ENCODE data around the gene KCNIP4. TPM values are rescaled to one million over a fixed set of nuclear protein-coding genes. Genes with fewer than 3 reads are reported as not detected.

The KCNIP4 gene
- total and polyA plus RNA-seq, 2 donors (not counting 1 experiment from before 2014, with no cell fraction given): not detected

DNA sequence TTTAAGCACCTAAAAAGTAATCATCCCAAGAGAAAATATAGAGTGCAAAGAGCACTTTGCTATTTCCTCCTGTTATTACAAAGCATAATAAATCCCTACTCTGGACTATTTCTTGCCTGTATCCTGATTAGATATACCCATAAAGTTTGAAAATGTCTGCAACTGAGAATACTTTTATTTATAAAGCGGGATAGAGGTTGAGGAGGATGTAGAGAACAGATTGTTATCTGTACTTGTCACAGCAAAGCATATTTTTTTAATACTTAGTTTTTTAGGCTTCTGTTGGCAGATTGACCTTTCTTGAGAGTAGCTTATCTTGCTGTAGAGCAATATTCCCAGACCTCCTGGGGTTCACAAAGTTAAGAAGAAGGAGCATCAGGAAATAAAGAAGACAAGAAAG, 396.1 kb downstream of the KCNIP4 start:
- Mint-ChIP-seq H3K4me1 (no peaks in the 10 kb centered on the region), H3K4me3 (no peak overlapping the region), H3K27me3 (no peaks in the 10 kb centered on the region), H3K9me3 (ENCODE audit: insufficient read depth) (no peaks in the 10 kb centered on the region), H3K27ac (no peak overlapping the region)
- DNase-seq: no peak
- H3K4me2 ChIP-seq (replicated peaks; ENCODE audit: low read depth, low read length, poor library complexity, severe bottlenecking): no peak overlapping the region
- POLR2A ChIA-PET: no interaction called here
- H3K9ac ChIP-seq (ENCODE audit: low read length): no peak overlapping the region
- H3K27me3 ChIP-seq (replicated peaks in 1 of 4; ENCODE audit: control extremely low read depth in 1 of 4, control insufficient read depth in 3 of 4, insufficient read depth in 4 of 4, low read length in 3 of 4): no peaks in the 10 kb centered on the region
- H3K9me3 ChIP-seq (ENCODE audit: control extremely low read depth in 1 of 3, control insufficient read depth in 2 of 3, insufficient read depth in 1 of 3, low read length in 2 of 3): no peaks in the 10 kb centered on the region
- no CpG with 5 or more reads among the region's 1 CpG for WGBS (ENCODE audit: insufficient coverage)
- CTCF ChIA-PET: no interaction called here
- H4K20me1 ChIP-seq (ENCODE audit: control insufficient read depth, insufficient read depth, low read length, poor library complexity, severe bottlenecking): no peaks in the 10 kb centered on the region
- no peaks in the 10 kb centered on the region for H3K36me3 ChIP-seq (replicated peaks in 1 of 2; ENCODE audit: control extremely low read depth in 1 of 2, control insufficient read depth in 1 of 2, extremely low read depth in 1 of 2, insufficient read depth in 2 of 2, low read length in 1 of 2)
- no peaks in the 10 kb centered on the region for H3K79me2 ChIP-seq (ENCODE audit: control insufficient read depth, insufficient read depth, low read length)
- H3K4me3 ChIP-seq (ENCODE audit: control extremely low read depth in 1 of 5, extremely low read depth in 1 of 5, insufficient read depth in 1 of 5, low read depth in 2 of 5, low read length in 4 of 5): no peak overlapping the region
- no peak overlapping the region for H3K27ac ChIP-seq (ENCODE audit: low read length in 2 of 2)
- no peak for ATAC-seq (ENCODE audit: low read depth)
- intact Hi-C loops (cut with micrococcal nuclease): no loop called here
- H2AFZ ChIP-seq (ENCODE audit: insufficient read depth, low read depth, low read length, poor library complexity, severe bottlenecking): no peak overlapping the region
- H3K4me1 ChIP-seq (ENCODE audit: control insufficient read depth in 2 of 2, insufficient read depth in 2 of 2, low read length in 2 of 2): no peaks in the 10 kb centered on the region
- TF ChIP-seq, protein P1, sequence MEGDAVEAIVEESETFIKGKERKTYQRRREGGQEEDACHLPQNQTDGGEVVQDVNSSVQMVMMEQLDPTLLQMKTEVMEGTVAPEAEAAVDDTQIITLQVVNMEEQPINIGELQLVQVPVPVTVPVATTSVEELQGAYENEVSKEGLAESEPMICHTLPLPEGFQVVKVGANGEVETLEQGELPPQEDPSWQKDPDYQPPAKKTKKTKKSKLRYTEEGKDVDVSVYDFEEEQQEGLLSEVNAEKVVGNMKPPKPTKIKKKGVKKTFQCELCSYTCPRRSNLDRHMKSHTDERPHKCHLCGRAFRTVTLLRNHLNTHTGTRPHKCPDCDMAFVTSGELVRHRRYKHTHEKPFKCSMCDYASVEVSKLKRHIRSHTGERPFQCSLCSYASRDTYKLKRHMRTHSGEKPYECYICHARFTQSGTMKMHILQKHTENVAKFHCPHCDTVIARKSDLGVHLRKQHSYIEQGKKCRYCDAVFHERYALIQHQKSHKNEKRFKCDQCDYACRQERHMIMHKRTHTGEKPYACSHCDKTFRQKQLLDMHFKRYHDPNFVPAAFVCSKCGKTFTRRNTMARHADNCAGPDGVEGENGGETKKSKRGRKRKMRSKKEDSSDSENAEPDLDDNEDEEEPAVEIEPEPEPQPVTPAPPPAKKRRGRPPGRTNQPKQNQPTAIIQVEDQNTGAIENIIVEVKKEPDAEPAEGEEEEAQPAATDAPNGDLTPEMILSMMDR (IDR thresholded peaks at IDR 0.05): no peak

DNA sequence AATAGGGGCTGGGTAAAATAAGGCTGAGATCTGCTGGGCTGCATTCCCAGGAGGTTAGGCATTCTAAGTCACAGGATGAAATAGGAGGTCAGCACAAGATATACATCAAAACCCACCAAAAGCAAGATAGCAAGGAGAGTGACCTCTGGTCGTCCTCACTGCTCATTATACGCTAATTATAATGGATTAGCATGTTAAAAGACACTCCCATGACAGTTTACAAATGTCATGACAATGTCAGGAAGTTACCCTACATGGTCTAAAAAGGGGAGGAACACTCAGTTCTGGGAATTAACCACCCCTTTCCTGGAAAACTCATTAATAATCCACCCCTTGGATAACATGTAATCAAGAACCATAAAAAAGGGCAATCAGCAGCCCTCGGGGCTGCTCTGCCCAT, 403.6 kb downstream of the KCNIP4 start:
- no peak for ATAC-seq (ENCODE audit: low read depth)
- H3K27ac Mint-ChIP-seq: no peak overlapping the region
- Histone ChIP-seq H3K4me3 (ENCODE audit: control extremely low read depth in 1 of 5, extremely low read depth in 1 of 5, insufficient read depth in 1 of 5, low read depth in 2 of 5, low read length in 4 of 5) (no peak overlapping the region), H3K4me2 (replicated peaks; ENCODE audit: low read depth, low read length, poor library complexity, severe bottlenecking) (no peak overlapping the region), H3K4me1 (ENCODE audit: control insufficient read depth in 2 of 2, insufficient read depth in 2 of 2, low read length in 2 of 2) (no peaks in the 10 kb centered on the region), H3K27ac (ENCODE audit: low read length in 2 of 2) (no peak overlapping the region), H3K9ac (ENCODE audit: low read length) (no peak overlapping the region), H3K9me3 (ENCODE audit: control extremely low read depth in 1 of 3, control insufficient read depth in 2 of 3, insufficient read depth in 1 of 3, low read length in 2 of 3) (no peaks in the 10 kb centered on the region), H2AFZ (ENCODE audit: insufficient read depth, low read depth, low read length, poor library complexity, severe bottlenecking) (no peak overlapping the region), H3K79me2 (ENCODE audit: control insufficient read depth, insufficient read depth, low read length) (no peaks in the 10 kb centered on the region), H4K20me1 (ENCODE audit: control insufficient read depth, insufficient read depth, low read length, poor library complexity, severe bottlenecking) (no peaks in the 10 kb centered on the region), H3K27me3 (replicated peaks in 1 of 4; ENCODE audit: control extremely low read depth in 1 of 4, control insufficient read depth in 3 of 4, insufficient read depth in 4 of 4, low read length in 3 of 4) (no peaks in the 10 kb centered on the region), H3K36me3 (replicated peaks in 1 of 2; ENCODE audit: control extremely low read depth in 1 of 2, control insufficient read depth in 1 of 2, extremely low read depth in 1 of 2, insufficient read depth in 2 of 2, low read length in 1 of 2) (no peaks in the 10 kb centered on the region)
- intact Hi-C loops (cut with micrococcal nuclease): no loop called here
- CTCF ChIA-PET: no interaction called here
- WGBS (ENCODE audit: insufficient coverage): no CpG with 5 or more reads among the region's 3 CpGs
- POLR2A ChIA-PET: no interaction called here
- no peak for DNase-seq
- H3K4me3 Mint-ChIP-seq: no peak overlapping the region
- no peaks in the 10 kb centered on the region for H3K4me1 Mint-ChIP-seq
- H3K27me3 Mint-ChIP-seq: no peaks in the 10 kb centered on the region
- TF ChIP-seq EZH2 (IDR thresholded peaks at IDR 0.05; ENCODE audit: borderline replicate concordance, insufficient read depth, low read depth, low read length, poor library complexity, severe bottlenecking): no peak
- TF ChIP-seq, protein P1 (IDR thresholded peaks at IDR 0.05): no peak
- H3K9me3 Mint-ChIP-seq (ENCODE audit: insufficient read depth): no peaks in the 10 kb centered on the region
